ENCODE results near the gene KRT4.

The KRT4 gene

GRCh38 chr12:52836491-52837412 lies 22.8 kb upstream of the KRT4 start:
- DNase-seq = no peak

GRCh38 chr12:52836042-52836466 lies 22.1 kb upstream of the KRT4 start:
- peak; percentile 83 for DNase-seq

GRCh38 chr12:52835271-52836041 lies 21.5 kb upstream of the KRT4 start:
- peak; percentile 47 for DNase-seq

- DNase-seq = no peak
These were observed 20.7 kb upstream of the KRT4 start for GRCh38 chr12:52834727-52835001.

GRCh38 chr12:52833922-52834726 lies 20.2 kb upstream of the KRT4 start, which contains the start of gene KRT79:
TSS of gene KRT79 (minus strand) at chr12:52834311. CDS start at chr12:52834260, 51 bp downstream.
- no peak for DNase-seq

GRCh38 chr12:52832985-52833905 lies 19.3 kb upstream of the KRT4 start:
- no peak for DNase-seq

GRCh38 chr12:52832451-52832850 lies 18.5 kb upstream of the KRT4 start:
- no peak for DNase-seq

- no peak for DNase-seq
These were observed 17.3 kb upstream of the KRT4 start for GRCh38 chr12:52831251-52831650.

- no peak for DNase-seq
These were observed 16.3 kb upstream of the KRT4 start for GRCh38 chr12:52829986-52830770.

GRCh38 chr12:52828591-52829021 lies 14.7 kb upstream of the KRT4 start:
- DNase-seq = no peak

- no peak for DNase-seq
These were observed 14.2 kb upstream of the KRT4 start for GRCh38 chr12:52828156-52828555.

GRCh38 chr12:52827499-52828090 lies 13.7 kb upstream of the KRT4 start:
- DNase-seq = no peak

- no peak for DNase-seq
These were observed 12.9 kb upstream of the KRT4 start for GRCh38 chr12:52826611-52827498.

- DNase-seq = no peak
These were observed 12.0 kb upstream of the KRT4 start for GRCh38 chr12:52825961-52826360.

- DNase-seq = no peak
These were observed 11.0 kb upstream of the KRT4 start for GRCh38 chr12:52824741-52825410.

- no peak for DNase-seq
These were observed 10.0 kb upstream of the KRT4 start for GRCh38 chr12:52823761-52824450.

GRCh38 chr12:52822771-52823510 lies 9.0 kb upstream of the KRT4 start:
- no peak for DNase-seq
